GM21717 (cell line): ENCODE measurements around the gene OR56B4.
"Not testable (repeated sequence)": the region's sequence is repeated elsewhere in the genome, so short reads cannot be mapped to it uniquely, and the experiment has no call there.

Experiments
- ATAC-seq: cut with Tn5 transposase; IDR thresholded peaks from one replicate; pipeline ENCODE4 v1.9.1; 2021; ENCODE audit warnings: mild to moderate bottlenecking, moderate library complexity; ENCODE audit not compliant: unreplicated experiment

The OR56B4 gene

GRCh38 chr11:6107384-6107783 is at the start of gene OR56B4:
Gene OR56B4 (plus strand): TSS chr11:6107684. CDS start chr11:6107779, 95 bp downstream.
- ATAC-seq: not testable (repeated sequence)

GRCh38 chr11:6061475-6061874 is 46.0 kb upstream of the OR56B4 start:
- no peak for ATAC-seq

- no peak for ATAC-seq
Measured at GRCh38 chr11:6062691-6063358, 44.7 kb upstream of the OR56B4 start.

GRCh38 chr11:6067502-6067901 is 40.0 kb upstream of the OR56B4 start:
- ATAC-seq: no peak

GRCh38 chr11:6076443-6076842 is 31.0 kb upstream of the OR56B4 start:
- not testable (repeated sequence) for ATAC-seq

- no peak for ATAC-seq
Measured at GRCh38 chr11:6077723-6078122, 29.8 kb upstream of the OR56B4 start.

- no peak for ATAC-seq
Measured at GRCh38 chr11:6079463-6079862, 28.0 kb upstream of the OR56B4 start.

GRCh38 chr11:6083129-6083528 is 24.4 kb upstream of the OR56B4 start:
- ATAC-seq: no peak

- no peak for ATAC-seq
Measured at GRCh38 chr11:6084587-6084986, 22.9 kb upstream of the OR56B4 start.

GRCh38 chr11:6094186-6094585 is 13.3 kb upstream of the OR56B4 start:
- ATAC-seq: no peak

- no peak for ATAC-seq
Measured at GRCh38 chr11:6095798-6096197, 11.7 kb upstream of the OR56B4 start.

- no peak for ATAC-seq
Measured at GRCh38 chr11:6096417-6096816, 11.1 kb upstream of the OR56B4 start.

- no peak for ATAC-seq
Measured at GRCh38 chr11:6099577-6099976, 7.9 kb upstream of the OR56B4 start.

GRCh38 chr11:6110011-6110410 is 2.5 kb downstream of the OR56B4 start:
- ATAC-seq: no peak

- ATAC-seq: no peak
Measured at GRCh38 chr11:6111673-6112072, 4.2 kb downstream of the OR56B4 start.

- no peak for ATAC-seq
Measured at GRCh38 chr11:6116638-6117037, 9.2 kb downstream of the OR56B4 start.

GRCh38 chr11:6124245-6124644 is 16.8 kb downstream of the OR56B4 start:
- no peak for ATAC-seq

- ATAC-seq: no peak
Measured at GRCh38 chr11:6127881-6128280, 20.4 kb downstream of the OR56B4 start.

- ATAC-seq: no peak
Measured at GRCh38 chr11:6129011-6129410, 21.5 kb downstream of the OR56B4 start.

- no peak for ATAC-seq
Measured at GRCh38 chr11:6129635-6130034, 22.2 kb downstream of the OR56B4 start.

- ATAC-seq: no peak
Measured at GRCh38 chr11:6132431-6132830, 24.9 kb downstream of the OR56B4 start.

GRCh38 chr11:6135936-6136335 is 28.5 kb downstream of the OR56B4 start:
- not testable (repeated sequence) for ATAC-seq

- no peak for ATAC-seq
Measured at GRCh38 chr11:6142936-6143335, 35.5 kb downstream of the OR56B4 start.
